ENCODE data around the gene NEDD1. TPM values are rescaled to one million over a fixed set of nuclear protein-coding genes. Genes with fewer than 3 reads are reported as not detected.

NEDD1 gene
- polyA plus RNA-seq, 1 experiment: 30.5 TPM

- no peaks in the 10 kb centered on the region for H3K27me3 ChIP-seq (ENCODE audit: control insufficient read depth, insufficient read depth, low read length)
- no peak overlapping the region for H3K4me3 ChIP-seq (ENCODE audit: low read depth, low read length)
- no peaks in the 10 kb centered on the region for H3K9me3 ChIP-seq (ENCODE audit: control insufficient read depth, insufficient read depth, low read length)
- ChIA-PET CTCF (interaction anchor here (1.0 kb wide), 1 partner anchor 119 kb away, joined by 3 read pairs; no protein-coding TSS in a partner anchor), POLR2A (no interaction called here)
- TF ChIP-seq CTCF (IDR thresholded peaks at IDR 0.05; ENCODE audit: low read depth, low read length): no peak
- no peak for DNase-seq (ENCODE audit: low read depth, low spot score)
- H3K27ac ChIP-seq (ENCODE audit: low read depth, low read length): no peak overlapping the region
Measured at GRCh38 chr12:96866801-96867590, 40.1 kb upstream of the NEDD1 start.

GRCh38 chr12:96870946-96871345, 36.1 kb upstream of the NEDD1 start:
- ChIA-PET POLR2A (no interaction called here), CTCF (no interaction called here)
- Histone ChIP-seq H3K27me3 (ENCODE audit: control insufficient read depth, insufficient read depth, low read length) (no peaks in the 10 kb centered on the region), H3K9me3 (ENCODE audit: control insufficient read depth, insufficient read depth, low read length) (no peaks in the 10 kb centered on the region), H3K27ac (ENCODE audit: low read depth, low read length) (no peak overlapping the region), H3K4me3 (ENCODE audit: low read depth, low read length) (no peak overlapping the region)
- no peak for TF ChIP-seq CTCF (IDR thresholded peaks at IDR 0.05; ENCODE audit: low read depth, low read length)
- no peak for DNase-seq (ENCODE audit: low read depth, low spot score)

- Histone ChIP-seq H3K27me3 (ENCODE audit: control insufficient read depth, insufficient read depth, low read length) (no peaks in the 10 kb centered on the region), H3K27ac (ENCODE audit: low read depth, low read length) (no peak overlapping the region), H3K4me3 (ENCODE audit: low read depth, low read length) (no peak overlapping the region), H3K9me3 (ENCODE audit: control insufficient read depth, insufficient read depth, low read length) (no peaks in the 10 kb centered on the region)
- no peak for TF ChIP-seq CTCF (IDR thresholded peaks at IDR 0.05; ENCODE audit: low read depth, low read length)
- ChIA-PET POLR2A (no interaction called here), CTCF (no interaction called here)
- no peak for DNase-seq (ENCODE audit: low read depth, low spot score)
Measured at GRCh38 chr12:96872961-96873360, 34.1 kb upstream of the NEDD1 start.

GRCh38 chr12:96874211-96874610, 32.8 kb upstream of the NEDD1 start:
- CTCF ChIA-PET: interaction anchor here (0.6 kb wide), 1 partner anchor 305 kb away, joined by 3 read pairs; no protein-coding TSS in a partner anchor
- Histone ChIP-seq H3K4me3 (ENCODE audit: low read depth, low read length) (no peak overlapping the region), H3K27ac (ENCODE audit: low read depth, low read length) (no peak overlapping the region), H3K27me3 (ENCODE audit: control insufficient read depth, insufficient read depth, low read length) (no peaks in the 10 kb centered on the region), H3K9me3 (ENCODE audit: control insufficient read depth, insufficient read depth, low read length) (no peaks in the 10 kb centered on the region)
- POLR2A ChIA-PET: no interaction called here
- TF ChIP-seq CTCF (IDR thresholded peaks at IDR 0.05; ENCODE audit: low read depth, low read length): no peak
- DNase-seq (ENCODE audit: low read depth, low spot score): no peak

- POLR2A ChIA-PET: no interaction called here
- Histone ChIP-seq H3K4me3 (ENCODE audit: low read depth, low read length) (no peak overlapping the region), H3K9me3 (ENCODE audit: control insufficient read depth, insufficient read depth, low read length) (peaks cover 2% of the 10 kb centered on the region; the same call in 1 of the 2 replicates), H3K27me3 (ENCODE audit: control insufficient read depth, insufficient read depth, low read length) (no peaks in the 10 kb centered on the region), H3K27ac (ENCODE audit: low read depth, low read length) (no peak overlapping the region)
- DNase-seq (ENCODE audit: low read depth, low spot score): no peak
- CTCF ChIA-PET: no interaction called here
- no peak for TF ChIP-seq CTCF (IDR thresholded peaks at IDR 0.05; ENCODE audit: low read depth, low read length)
Measured at GRCh38 chr12:96876966-96877365, 30.1 kb upstream of the NEDD1 start.
